ENCODE results near the gene TMEM202.

DNA sequence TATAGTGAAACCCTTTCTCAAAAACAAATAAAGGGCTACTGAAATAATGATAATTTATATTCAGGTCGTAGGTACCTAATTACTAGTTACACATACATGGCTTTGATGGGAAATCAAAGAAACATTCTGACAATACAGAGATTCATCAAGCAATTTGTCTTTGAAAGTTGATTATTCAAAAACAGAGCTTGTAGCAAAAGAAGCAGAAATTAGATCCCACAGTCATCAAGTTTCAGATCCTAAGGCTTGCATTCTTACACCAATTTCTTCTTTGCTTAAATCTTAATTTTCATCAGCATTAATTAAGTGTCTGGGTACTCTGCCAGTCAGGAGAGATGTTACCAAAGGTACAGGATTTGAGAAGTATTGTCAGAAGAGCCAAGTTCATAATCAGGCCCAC, 20.8 kb upstream of the TMEM202 start:
- TF ChIP-seq, protein P1, sequence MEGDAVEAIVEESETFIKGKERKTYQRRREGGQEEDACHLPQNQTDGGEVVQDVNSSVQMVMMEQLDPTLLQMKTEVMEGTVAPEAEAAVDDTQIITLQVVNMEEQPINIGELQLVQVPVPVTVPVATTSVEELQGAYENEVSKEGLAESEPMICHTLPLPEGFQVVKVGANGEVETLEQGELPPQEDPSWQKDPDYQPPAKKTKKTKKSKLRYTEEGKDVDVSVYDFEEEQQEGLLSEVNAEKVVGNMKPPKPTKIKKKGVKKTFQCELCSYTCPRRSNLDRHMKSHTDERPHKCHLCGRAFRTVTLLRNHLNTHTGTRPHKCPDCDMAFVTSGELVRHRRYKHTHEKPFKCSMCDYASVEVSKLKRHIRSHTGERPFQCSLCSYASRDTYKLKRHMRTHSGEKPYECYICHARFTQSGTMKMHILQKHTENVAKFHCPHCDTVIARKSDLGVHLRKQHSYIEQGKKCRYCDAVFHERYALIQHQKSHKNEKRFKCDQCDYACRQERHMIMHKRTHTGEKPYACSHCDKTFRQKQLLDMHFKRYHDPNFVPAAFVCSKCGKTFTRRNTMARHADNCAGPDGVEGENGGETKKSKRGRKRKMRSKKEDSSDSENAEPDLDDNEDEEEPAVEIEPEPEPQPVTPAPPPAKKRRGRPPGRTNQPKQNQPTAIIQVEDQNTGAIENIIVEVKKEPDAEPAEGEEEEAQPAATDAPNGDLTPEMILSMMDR (IDR thresholded peaks at IDR 0.05): no peak
- no peak for TF ChIP-seq POLR2A (IDR thresholded peaks at IDR 0.05)
